GM12801 (cell line): ENCODE measurements around the gene GRK5.

Experiments used
- CTCF ChIP-seq: IDR thresholded peaks from one replicate; pipeline ENCODE4 v1.5.1; 2011; ENCODE audit warnings: control low read depth; ENCODE audit not compliant: insufficient read length; ENCODE audit errors: extremely low read depth

The GRK5 gene

GRCh38 chr10:119207366-119207666, at the start of gene GRK5:
Gene GRK5 (plus strand): TSS chr10:119207571. CDS start chr10:119207918, 347 bp downstream.
- TF ChIP-seq CTCF = no peak

- TF ChIP-seq CTCF = no peak
Measured at GRCh38 chr10:119159332-119159731, 48.0 kb upstream of the GRK5 start.

- no peak for TF ChIP-seq CTCF
Measured at GRCh38 chr10:119161680-119162451, 45.5 kb upstream of the GRK5 start.

GRCh38 chr10:119162452-119163092, 44.8 kb upstream of the GRK5 start:
- TF ChIP-seq CTCF = no peak

- no peak for TF ChIP-seq CTCF
Measured at GRCh38 chr10:119165171-119166117, 41.9 kb upstream of the GRK5 start, which contains the start of gene SFXN4. Gene SFXN4 (minus strand): TSS chr10:119165714. CDS start chr10:119165647, 67 bp downstream.

- TF ChIP-seq CTCF = no peak
Measured at GRCh38 chr10:119166118-119166500, 41.3 kb upstream of the GRK5 start.

- TF ChIP-seq CTCF = no peak
Measured at GRCh38 chr10:119166564-119166963, 40.8 kb upstream of the GRK5 start.
